HepG2 (cell line): Measurements from ENCODE around the gene CPVL. TPM values are rescaled to one million over a fixed set of nuclear protein-coding genes. Genes with fewer than 3 reads are reported as not detected.

Source experiments
- ATAC-seq: fragments of 200-7000 bp; cut with Tn5 transposase; 3 replicates; pipeline ENCODE4 v1.9.1; 2020; ENCODE audit warnings: mild to moderate bottlenecking, moderate library complexity
- BruUV-seq: library from RNA; stranded (reverse); fragments of 400-500 nt; replicated peaks from 2 replicates; lab custom pipeline; 2021; lab: Mats Ljungman, UMichigan
- CTCF ChIA-PET: fragments of 300-600 bp; formaldehyde crosslinking; extraction: SDS; loops from one replicate; lab custom pipeline; 2021; ENCODE audit warnings: low total read pairs, inconsistent platforms, low intra/inter-chr PET ratio; lab: Yijun Ruan, JAX
- POLR2A ChIA-PET: fragments of 350-600 bp; sonication (Branson Sonifier 250); formaldehyde crosslinking; loops from one replicate; lab custom pipeline; 2020; ENCODE audit warnings: antibody characterized with exemption, inconsistent platforms; lab: Yijun Ruan, JAX
- DNase-seq: peaks from one replicate; pipeline ENCODE4 v3.0.0-alpha.2; 2015; ENCODE audit warnings: low spot score
- FAIRE-seq: peaks from 3 replicates; lab custom pipeline; 2011; peaks lifted over from hg19 to GRCh38; lab: Jason Lieb, UNC
- H2AFZ ChIP-seq: one replicate; pipeline ENCODE4 v1.6.1; 2011; ENCODE audit warnings: low read length, inconsistent platforms
- H3K27ac ChIP-seq: fragments of 300-600 bp; 3 replicates; pipeline ENCODE4 v1.8.0; 2011; ENCODE audit warnings: mixed run types, mild to moderate bottlenecking, mixed read lengths, low read length, inconsistent platforms; ENCODE audit not compliant: insufficient read depth; ENCODE audit errors: extremely low read length
- H3K27me3 ChIP-seq, 2 experiments: fragments of 200-600 bp in 1 of 2; 2 replicates in 1 of 2; 3 replicates in 1 of 2; pipeline versions ENCODE4 v1.6.0 to v1.8.0; 2011; ENCODE audit warnings: low read length in 2 of 2, mild to moderate bottlenecking in 2 of 2, moderate library complexity in 2 of 2, inconsistent platforms in 1 of 2; ENCODE audit not compliant: insufficient read depth in 2 of 2, control insufficient read depth in 1 of 2
- H3K36me3 ChIP-seq, 2 experiments: fragments of 200-600 bp in 1 of 2; replicated peaks in 1 of 2; 2 replicates in 1 of 2; 3 replicates in 1 of 2; pipeline versions ENCODE4 v1.5.1 to v1.8.0; 2011; ENCODE audit warnings: low read length in 2 of 2, inconsistent platforms in 1 of 2; ENCODE audit not compliant: insufficient read depth in 2 of 2, control insufficient read depth in 1 of 2
- H3K4me1 ChIP-seq: 2 replicates; pipeline ENCODE4 v1.5.1; 2012; ENCODE audit warnings: low read length, inconsistent platforms; ENCODE audit not compliant: insufficient read depth
- H3K4me2 ChIP-seq: 2 replicates; pipeline ENCODE4 v1.6.0; 2011; ENCODE audit warnings: low read depth, low read length, inconsistent platforms
- H3K4me3 ChIP-seq, 3 experiments: fragments of 200-600 bp in 1 of 3; sonication (generic), shearing (Covaris generic) in 1 of 3; replicated peaks in 1 of 3; 2 replicates each; pipeline ENCODE4 v1.5.1; 2011 to 2016; ENCODE audit warnings: low read length in 3 of 3, inconsistent platforms in 2 of 3, low read depth in 2 of 3, mild to moderate bottlenecking in 2 of 3, control low read depth in 1 of 3, mixed read lengths in 1 of 3; ENCODE audit not compliant: insufficient read depth in 1 of 3
- H3K79me2 ChIP-seq: one replicate; pipeline ENCODE4 v1.6.1; 2011; ENCODE audit warnings: low read length, inconsistent platforms; ENCODE audit not compliant: insufficient read depth
- H3K9ac ChIP-seq: 2 replicates; pipeline ENCODE4 v1.6.0; 2011; ENCODE audit warnings: mild to moderate bottlenecking, low read depth, low read length, inconsistent platforms; ENCODE audit not compliant: insufficient read depth
- H3K9me3 ChIP-seq: 2 replicates; pipeline ENCODE4 v1.5.1; 2012; ENCODE audit warnings: mild to moderate bottlenecking, low read length
- H4K20me1 ChIP-seq: 2 replicates; pipeline ENCODE4 v1.6.0; 2011; ENCODE audit warnings: inconsistent platforms, mild to moderate bottlenecking, low read length, moderate library complexity; ENCODE audit not compliant: insufficient read depth
- ATAD3A ChIP-seq: sonication (generic); formaldehyde crosslinking; IDR thresholded peaks from 2 replicates; pipeline ENCODE4 v1.4.0; 2020; ENCODE audit warnings: missing genetic modification reagents
- ELF1 ChIP-seq: sonication (generic); formaldehyde crosslinking; IDR thresholded peaks from 2 replicates; pipeline ENCODE4 v1.4.0; 2020; ENCODE audit warnings: missing genetic modification reagents
- FOXJ3 ChIP-seq: sonication (generic); formaldehyde crosslinking; IDR thresholded peaks from 2 replicates; pipeline ENCODE4 v1.4.0; 2020; ENCODE audit warnings: missing genetic modification reagents, mild to moderate bottlenecking, borderline replicate concordance
- NCOA5 ChIP-seq: sonication (generic); formaldehyde crosslinking; IDR thresholded peaks from 2 replicates; pipeline ENCODE4 v1.4.0; 2020; ENCODE audit warnings: missing genetic modification reagents
- NFE2L1 ChIP-seq: sonication (generic); formaldehyde crosslinking; IDR thresholded peaks from 2 replicates; pipeline ENCODE4 v1.4.0; 2020; ENCODE audit warnings: missing genetic modification reagents, mild to moderate bottlenecking, borderline replicate concordance
- RFXAP ChIP-seq: sonication (generic); formaldehyde crosslinking; IDR thresholded peaks from 2 replicates; pipeline ENCODE4 v1.4.0; 2020; ENCODE audit warnings: missing genetic modification reagents, borderline replicate concordance
- TAF15 ChIP-seq: fragments of 200-400 bp; formaldehyde crosslinking; IDR thresholded peaks from one replicate; pipeline ENCODE4 v1.6.1; 2018; ENCODE audit warnings: mild to moderate bottlenecking, low read depth, low read length; ENCODE audit not compliant: poor library complexity, severe bottlenecking
- TGIF2 ChIP-seq: IDR thresholded peaks from 2 replicates; pipeline ENCODE4 v1.6.1; 2016; ENCODE audit warnings: control low read depth, missing compliant biosample characterization
- ZNF34 ChIP-seq: sonication (generic); formaldehyde crosslinking; IDR thresholded peaks from 2 replicates; pipeline ENCODE4 v1.4.0; 2020; ENCODE audit warnings: mild to moderate bottlenecking, missing genetic modification reagents, borderline replicate concordance
- WGBS: methylation state at CpG from one replicate; pipeline ENCODE4 v1.1.6; 2017; ENCODE audit warnings: low lambda C conversion rate; 5-methylcytosine and 5-hydroxymethylcytosine counted together
- in situ Hi-C: cut with HindIII; loops from 2 replicates; pipeline ENCODE4 v1.10.0; 2017; ENCODE audit warnings: low pct_unique_long_range_greater_than_20kb; ENCODE audit not compliant: extremely low pct_ligation_motif_present
- intact Hi-C: fragments of 100-400 bp; cut with micrococcal nuclease; formaldehyde crosslinking; loops from one replicate; pipeline ENCODE4 v1.10.0; 2022; ENCODE audit not compliant: unreplicated experiment
- polyA plus RNA-seq, 8 experiments: library from polyadenylated mRNA; depleted of rRNA in 3 of 8; stranded (reverse) in 7 of 8; unstranded in 1 of 8; fragments of >200 nt; fragmentation: Illumina TruSeq in 4 of 8; extraction: Trizol in 4 of 8; gene quantifications; 2 replicates each; pipeline versions ENCODE4 v1.2.1 to v1.2.3, GENCODE V29; 2011 to 2016; ENCODE audit warnings: low read depth in 4 of 8, missing spikeins in 1 of 8, mixed read lengths in 1 of 8; ENCODE audit not compliant: insufficient read depth in 1 of 8
- total RNA-seq, 5 experiments: library from RNA; depleted of rRNA; stranded (reverse); fragments of >200 nt; fragmentation: Illumina TruSeq; extraction: Trizol; gene quantifications; 2 replicates each; pipeline ENCODE4 v1.2.3, GENCODE V29; 2016; ENCODE audit warnings: low read depth in 1 of 5
- TF ChIP-seq, protein P1 (sequence below): sonication (generic); formaldehyde crosslinking; IDR thresholded peaks from 2 replicates; pipeline ENCODE4 v1.4.0; 2020; ENCODE audit warnings: missing genetic modification reagents
- TF ChIP-seq, protein P2 (sequence below): sonication (generic); formaldehyde crosslinking; IDR thresholded peaks from 2 replicates; pipeline ENCODE4 v1.8.1; 2023; ENCODE audit warnings: mild to moderate bottlenecking, missing genetic modification reagents
- TF ChIP-seq, protein P3 (sequence below): sonication (generic); formaldehyde crosslinking; IDR thresholded peaks from 2 replicates; pipeline ENCODE4 v1.5.1; 2020; ENCODE audit warnings: mild to moderate bottlenecking, moderate library complexity, missing genetic modification reagents
- TF ChIP-seq, protein P4 (sequence below): sonication (generic); formaldehyde crosslinking; IDR thresholded peaks from 2 replicates; pipeline ENCODE4 v1.9.0; 2021; ENCODE audit warnings: missing genetic modification reagents, mild to moderate bottlenecking, borderline replicate concordance
- TF ChIP-seq, protein P5 (sequence below): sonication (generic); formaldehyde crosslinking; IDR thresholded peaks from 2 replicates; pipeline ENCODE4 v1.9.0; 2021; ENCODE audit warnings: missing genetic modification reagents, borderline replicate concordance

Gene CPVL
- total and polyA plus RNA-seq, 2 of the 13 experiments (the other 11 are each of a cell fraction or from before 2014, with no cell fraction given): 59.2 to 294 TPM

DNA sequence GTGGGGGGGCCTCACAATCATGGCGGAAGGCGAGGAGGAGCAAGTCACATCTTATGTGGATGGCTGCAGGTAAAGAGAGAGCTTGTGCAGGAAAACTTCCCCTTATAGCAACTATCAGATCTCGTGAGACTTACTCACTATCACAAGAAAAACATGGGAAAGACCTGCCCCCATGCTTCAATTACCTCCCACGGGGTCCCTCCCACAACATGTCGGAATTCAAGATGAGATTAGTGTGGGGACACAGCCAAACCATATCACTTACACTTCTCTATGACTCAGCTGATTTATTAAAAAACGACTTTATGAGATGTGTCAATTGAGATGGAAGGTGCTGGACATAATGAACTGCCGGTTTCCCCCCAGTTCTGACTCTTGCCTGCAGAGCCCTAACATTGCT is 24.4 kb upstream of the CPVL start (continued):
- no peak for TF ChIP-seq ELF1 (CRISPR knock-in tag)
- TF ChIP-seq, protein P1, sequence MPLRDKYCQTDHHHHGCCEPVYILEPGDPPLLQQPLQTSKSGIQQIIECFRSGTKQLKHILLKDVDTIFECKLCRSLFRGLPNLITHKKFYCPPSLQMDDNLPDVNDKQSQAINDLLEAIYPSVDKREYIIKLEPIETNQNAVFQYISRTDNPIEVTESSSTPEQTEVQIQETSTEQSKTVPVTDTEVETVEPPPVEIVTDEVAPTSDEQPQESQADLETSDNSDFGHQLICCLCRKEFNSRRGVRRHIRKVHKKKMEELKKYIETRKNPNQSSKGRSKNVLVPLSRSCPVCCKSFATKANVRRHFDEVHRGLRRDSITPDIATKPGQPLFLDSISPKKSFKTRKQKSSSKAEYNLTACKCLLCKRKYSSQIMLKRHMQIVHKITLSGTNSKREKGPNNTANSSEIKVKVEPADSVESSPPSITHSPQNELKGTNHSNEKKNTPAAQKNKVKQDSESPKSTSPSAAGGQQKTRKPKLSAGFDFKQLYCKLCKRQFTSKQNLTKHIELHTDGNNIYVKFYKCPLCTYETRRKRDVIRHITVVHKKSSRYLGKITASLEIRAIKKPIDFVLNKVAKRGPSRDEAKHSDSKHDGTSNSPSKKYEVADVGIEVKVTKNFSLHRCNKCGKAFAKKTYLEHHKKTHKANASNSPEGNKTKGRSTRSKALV (CRISPR knock-in tag): no peak
- TF ChIP-seq NFE2L1 (CRISPR knock-in tag): no peak
- TF ChIP-seq TAF15: no peak
- TF ChIP-seq, protein P2, sequence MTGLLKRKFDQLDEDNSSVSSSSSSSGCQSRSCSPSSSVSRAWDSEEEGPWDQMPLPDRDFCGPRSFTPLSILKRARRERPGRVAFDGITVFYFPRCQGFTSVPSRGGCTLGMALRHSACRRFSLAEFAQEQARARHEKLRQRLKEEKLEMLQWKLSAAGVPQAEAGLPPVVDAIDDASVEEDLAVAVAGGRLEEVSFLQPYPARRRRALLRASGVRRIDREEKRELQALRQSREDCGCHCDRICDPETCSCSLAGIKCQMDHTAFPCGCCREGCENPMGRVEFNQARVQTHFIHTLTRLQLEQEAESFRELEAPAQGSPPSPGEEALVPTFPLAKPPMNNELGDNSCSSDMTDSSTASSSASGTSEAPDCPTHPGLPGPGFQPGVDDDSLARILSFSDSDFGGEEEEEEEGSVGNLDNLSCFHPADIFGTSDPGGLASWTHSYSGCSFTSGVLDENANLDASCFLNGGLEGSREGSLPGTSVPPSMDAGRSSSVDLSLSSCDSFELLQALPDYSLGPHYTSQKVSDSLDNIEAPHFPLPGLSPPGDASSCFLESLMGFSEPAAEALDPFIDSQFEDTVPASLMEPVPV (CRISPR knock-in tag): no peak
- TF ChIP-seq, protein P3, sequence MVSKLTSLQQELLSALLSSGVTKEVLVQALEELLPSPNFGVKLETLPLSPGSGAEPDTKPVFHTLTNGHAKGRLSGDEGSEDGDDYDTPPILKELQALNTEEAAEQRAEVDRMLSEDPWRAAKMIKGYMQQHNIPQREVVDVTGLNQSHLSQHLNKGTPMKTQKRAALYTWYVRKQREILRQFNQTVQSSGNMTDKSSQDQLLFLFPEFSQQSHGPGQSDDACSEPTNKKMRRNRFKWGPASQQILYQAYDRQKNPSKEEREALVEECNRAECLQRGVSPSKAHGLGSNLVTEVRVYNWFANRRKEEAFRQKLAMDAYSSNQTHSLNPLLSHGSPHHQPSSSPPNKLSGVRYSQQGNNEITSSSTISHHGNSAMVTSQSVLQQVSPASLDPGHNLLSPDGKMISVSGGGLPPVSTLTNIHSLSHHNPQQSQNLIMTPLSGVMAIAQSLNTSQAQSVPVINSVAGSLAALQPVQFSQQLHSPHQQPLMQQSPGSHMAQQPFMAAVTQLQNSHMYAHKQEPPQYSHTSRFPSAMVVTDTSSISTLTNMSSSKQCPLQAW (CRISPR knock-in tag): no peak

DNA sequence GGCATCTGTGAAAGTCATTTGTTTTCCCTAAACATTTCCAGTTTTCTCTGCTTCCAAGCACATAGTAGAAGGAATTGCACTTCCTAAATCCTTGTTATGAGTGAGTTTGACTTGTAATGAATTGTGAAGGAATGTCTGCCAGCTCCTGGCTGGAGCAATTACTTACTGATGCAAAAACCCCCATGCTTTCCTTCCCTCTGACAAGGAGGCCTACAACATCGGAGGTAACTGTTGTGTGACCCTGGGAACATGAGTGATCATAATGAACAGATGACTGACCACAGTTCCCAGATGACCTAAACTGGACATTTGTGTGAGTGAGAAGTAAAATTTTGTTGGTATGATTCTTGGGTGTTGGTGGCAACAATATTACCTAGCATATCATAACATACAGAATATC is 21.4 kb upstream of the CPVL start:
- CTCF ChIA-PET: no interaction called here
- H3K27ac ChIP-seq: no peak overlapping the region
- intact Hi-C loops (no loop called here), in situ Hi-C loops (no loop called here)
- H3K9ac ChIP-seq: no peak overlapping the region
- DNase-seq (no peak), ATAC-seq (no peak), FAIRE-seq (no peak)
- no peaks in the 10 kb centered on the region for H3K36me3 ChIP-seq
- BruUV-seq: no TSS peak
- H3K4me2 ChIP-seq: no peak overlapping the region
- no peak overlapping the region for H3K4me3 ChIP-seq
- no peaks in the 10 kb centered on the region for H4K20me1 ChIP-seq
- H3K9me3 ChIP-seq: no peaks in the 10 kb centered on the region
- peaks cover 16% of the 10 kb centered on the region for H3K4me1 ChIP-seq
- H3K79me2 ChIP-seq: no peaks in the 10 kb centered on the region
- 87% methylated on average over 1 of the region's 1 CpG for WGBS
- H3K27me3 ChIP-seq: no peaks in the 10 kb centered on the region
- POLR2A ChIA-PET: no interaction called here
- H2AFZ ChIP-seq: no peak overlapping the region
- TF ChIP-seq ZNF34 (CRISPR knock-in tag): no peak
- TF ChIP-seq TGIF2 (CRISPR knock-in tag): no peak
- TF ChIP-seq, protein P4, sequence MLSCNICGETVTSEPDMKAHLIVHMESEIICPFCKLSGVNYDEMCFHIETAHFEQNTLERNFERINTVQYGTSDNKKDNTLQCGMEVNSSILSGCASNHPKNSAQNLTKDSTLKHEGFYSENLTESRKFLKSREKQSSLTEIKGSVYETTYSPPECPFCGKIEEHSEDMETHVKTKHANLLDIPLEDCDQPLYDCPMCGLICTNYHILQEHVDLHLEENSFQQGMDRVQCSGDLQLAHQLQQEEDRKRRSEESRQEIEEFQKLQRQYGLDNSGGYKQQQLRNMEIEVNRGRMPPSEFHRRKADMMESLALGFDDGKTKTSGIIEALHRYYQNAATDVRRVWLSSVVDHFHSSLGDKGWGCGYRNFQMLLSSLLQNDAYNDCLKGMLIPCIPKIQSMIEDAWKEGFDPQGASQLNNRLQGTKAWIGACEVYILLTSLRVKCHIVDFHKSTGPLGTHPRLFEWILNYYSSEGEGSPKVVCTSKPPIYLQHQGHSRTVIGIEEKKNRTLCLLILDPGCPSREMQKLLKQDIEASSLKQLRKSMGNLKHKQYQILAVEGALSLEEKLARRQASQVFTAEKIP: no peak
- no peak for TF ChIP-seq NCOA5
- TF ChIP-seq RFXAP (CRISPR knock-in tag): no peak
- no peak for TF ChIP-seq FOXJ3 (CRISPR knock-in tag)
- TF ChIP-seq, protein P5, sequence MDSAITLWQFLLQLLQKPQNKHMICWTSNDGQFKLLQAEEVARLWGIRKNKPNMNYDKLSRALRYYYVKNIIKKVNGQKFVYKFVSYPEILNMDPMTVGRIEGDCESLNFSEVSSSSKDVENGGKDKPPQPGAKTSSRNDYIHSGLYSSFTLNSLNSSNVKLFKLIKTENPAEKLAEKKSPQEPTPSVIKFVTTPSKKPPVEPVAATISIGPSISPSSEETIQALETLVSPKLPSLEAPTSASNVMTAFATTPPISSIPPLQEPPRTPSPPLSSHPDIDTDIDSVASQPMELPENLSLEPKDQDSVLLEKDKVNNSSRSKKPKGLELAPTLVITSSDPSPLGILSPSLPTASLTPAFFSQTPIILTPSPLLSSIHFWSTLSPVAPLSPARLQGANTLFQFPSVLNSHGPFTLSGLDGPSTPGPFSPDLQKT (CRISPR knock-in tag): no peak
- no peak for TF ChIP-seq ATAD3A
